GM19328 (cell line): ENCODE measurements around the gene HIRA.
"Not testable (repeated sequence)": the region's sequence is repeated elsewhere in the genome, so short reads cannot be mapped to it uniquely, and the experiment has no call there.

Experiments used
- ATAC-seq: cut with Tn5 transposase; IDR thresholded peaks from one replicate; pipeline ENCODE4 v1.9.1; 2021; ENCODE audit warnings: mild to moderate bottlenecking, moderate library complexity; ENCODE audit not compliant: unreplicated experiment

HIRA gene

DNA sequence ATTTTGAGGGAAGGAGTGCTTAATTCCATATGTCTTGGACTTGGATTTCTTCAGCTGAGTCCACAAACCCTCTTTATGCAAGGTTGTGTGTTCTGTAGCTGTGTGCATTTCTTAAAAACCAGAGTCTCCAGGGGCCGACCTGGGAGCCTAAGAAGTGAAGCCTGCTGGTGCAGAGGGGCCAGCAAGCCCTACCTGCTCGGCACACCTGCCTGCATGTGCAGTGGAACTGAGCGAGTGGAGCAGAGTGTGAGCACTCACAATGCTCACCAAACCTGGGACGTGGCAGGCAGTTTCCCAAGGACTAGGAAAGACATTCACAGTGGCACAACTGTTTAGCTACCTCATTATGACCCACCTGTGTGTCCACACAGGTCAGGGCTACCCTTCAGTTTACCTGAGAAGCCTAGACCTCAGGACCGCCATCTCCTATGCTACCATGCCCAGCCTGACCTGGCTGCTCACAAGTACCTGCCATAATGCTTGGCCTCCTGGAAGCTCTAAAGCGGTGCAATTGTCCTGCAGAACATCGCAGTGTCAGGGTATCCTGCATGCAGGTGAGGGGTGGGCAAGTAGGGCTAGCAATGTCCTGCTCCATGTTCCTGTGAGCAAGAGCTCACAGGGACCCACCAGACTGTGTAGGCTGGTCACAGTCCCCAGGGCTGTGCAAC lies 12.1 kb upstream of the HIRA start:
- ATAC-seq, result no peak

DNA sequence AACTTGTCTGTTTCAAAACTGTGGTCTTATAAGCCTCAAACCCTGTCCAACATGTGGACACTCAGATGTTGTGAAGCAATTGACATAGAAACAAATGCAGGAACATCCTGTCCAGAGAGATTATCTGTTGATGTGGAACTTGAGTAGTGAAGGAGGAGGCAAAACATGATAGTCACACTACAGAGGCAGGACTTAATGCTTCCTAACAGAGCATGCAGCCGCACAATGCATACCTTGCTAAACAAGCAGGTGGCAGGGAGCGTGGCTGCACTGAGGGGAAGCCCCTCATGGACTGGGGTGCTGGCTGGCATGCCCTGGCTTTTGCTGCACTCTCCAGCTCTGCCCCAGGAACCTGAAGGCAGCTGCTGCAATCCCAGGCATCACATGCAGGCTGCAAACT lies 10.6 kb upstream of the HIRA start:
- ATAC-seq, result no peak

- ATAC-seq, result no peak
These were observed 9.1 kb upstream of the HIRA start for GRCh38 chr22:19440411-19441195.

DNA sequence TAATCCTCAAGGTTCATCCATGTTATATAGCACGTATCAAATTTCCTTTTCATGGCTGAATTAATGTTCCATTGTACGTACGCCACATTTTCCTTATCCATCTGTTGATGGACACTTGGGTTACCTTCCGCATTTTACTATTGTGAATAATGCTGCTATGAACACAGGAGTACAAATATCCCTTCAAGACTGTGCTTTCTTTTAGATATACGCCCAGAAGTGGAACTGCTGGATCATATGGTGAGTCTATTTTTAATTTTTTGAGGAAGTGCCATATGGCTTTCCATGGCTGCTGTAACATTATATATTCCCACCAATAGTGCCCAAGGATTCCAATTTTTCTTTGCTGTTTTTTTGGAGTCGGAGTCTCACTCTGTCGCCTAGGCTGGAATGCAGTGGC lies 6.8 kb upstream of the HIRA start:
- ATAC-seq, result no peak

DNA sequence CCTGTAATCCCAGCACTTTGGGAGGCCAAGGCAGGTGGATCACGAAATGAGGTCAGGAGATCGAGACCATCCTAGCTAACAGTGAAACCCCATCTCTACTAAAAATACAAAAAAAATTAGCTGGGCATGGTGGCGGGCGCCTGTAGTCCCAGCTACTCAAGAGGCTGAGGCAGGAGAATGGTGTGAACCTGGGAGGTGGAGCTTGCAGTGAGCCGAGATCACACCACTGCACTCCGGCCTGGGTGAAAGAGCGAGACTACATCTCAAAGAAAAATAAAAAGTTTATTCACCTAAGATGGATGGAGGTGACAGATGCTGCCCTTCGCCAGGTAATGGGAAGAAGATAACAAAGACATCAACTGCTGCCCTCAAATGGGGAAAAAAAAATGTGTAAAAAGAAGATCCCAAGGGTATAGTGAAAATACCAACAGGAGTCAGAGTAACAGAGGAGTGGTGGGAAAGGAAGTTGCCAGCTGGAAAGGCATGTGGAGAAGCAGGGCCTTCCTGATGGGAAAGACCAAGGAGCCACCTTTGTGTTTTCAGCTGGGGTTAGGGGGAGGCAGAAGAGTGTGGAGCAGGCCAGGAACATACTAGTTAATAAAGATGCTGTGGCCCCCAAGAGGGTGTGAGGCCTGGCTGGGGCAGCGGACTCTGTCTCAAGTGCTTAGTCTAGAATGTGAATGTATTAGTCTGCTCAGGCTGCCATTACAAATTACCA lies 5.1 kb upstream of the HIRA start:
- ATAC-seq, result not testable (repeated sequence)

- ATAC-seq, result no peak
These were observed 3.5 kb upstream of the HIRA start for GRCh38 chr22:19434829-19435580.

DNA sequence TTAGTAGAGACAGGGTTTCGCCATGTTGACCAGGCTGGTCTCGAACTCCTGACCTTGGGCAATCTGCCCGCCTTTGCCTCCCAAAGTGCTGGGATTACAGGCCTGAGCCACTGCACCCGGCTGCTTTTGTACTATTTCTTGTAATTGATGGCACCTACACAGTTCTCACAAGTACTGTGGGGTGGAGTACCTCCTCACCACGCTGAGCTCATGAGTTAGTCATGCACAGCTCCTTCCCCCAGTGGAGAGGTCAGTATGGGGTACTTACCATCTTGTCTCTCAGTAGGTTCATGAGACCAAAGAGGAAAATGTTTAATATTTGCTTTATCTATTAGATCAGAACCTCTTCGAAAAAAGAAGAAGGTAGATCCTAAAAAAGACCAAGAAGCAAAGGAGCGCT lies 2.9 kb upstream of the HIRA start:
- no peak for ATAC-seq

GRCh38 chr22:19432133-19432851 lies 759 bp upstream of the HIRA start, which contains the start of gene MRPL40:
Gene MRPL40 (plus strand): TSS chr22:19432545. CDS start chr22:19432555, 10 bp downstream.
- peak; percentile 80 for ATAC-seq

DNA sequence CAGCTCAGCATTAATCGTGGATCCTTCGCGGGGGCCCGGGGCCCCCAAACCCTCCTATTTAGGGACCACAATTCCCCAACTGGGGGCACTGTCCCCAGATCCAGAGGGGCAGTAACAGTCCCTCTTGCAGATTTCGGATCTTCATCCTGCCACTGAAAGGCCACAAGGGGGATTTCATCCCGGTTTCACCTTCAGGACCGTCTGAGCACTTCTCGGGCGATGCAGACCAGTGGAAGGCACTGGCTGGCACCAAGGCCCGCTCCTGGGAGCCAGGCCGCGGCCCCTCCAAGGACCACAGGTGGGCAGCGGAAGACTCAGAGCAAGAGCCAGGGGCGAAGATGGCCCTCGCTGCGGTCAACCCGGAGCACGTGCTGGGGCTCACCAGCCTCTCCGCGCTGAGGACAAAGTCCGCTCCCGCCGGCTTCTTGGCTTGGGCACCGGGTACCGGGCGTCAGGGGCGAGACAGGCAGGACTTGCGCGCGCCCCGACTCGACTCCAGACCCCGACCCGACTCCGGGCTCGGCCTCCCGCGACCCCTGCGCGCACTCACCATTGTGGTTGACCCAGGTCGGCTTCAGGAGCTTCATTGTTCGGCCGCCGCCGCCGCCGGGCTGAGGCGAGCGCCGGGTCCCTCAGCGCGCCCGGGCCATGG lies 517 bp downstream of the HIRA start:
- no peak for ATAC-seq

GRCh38 chr22:19429950-19430889 lies 1.3 kb downstream of the HIRA start:
- no peak for ATAC-seq

- no peak for ATAC-seq
These were observed 7.4 kb downstream of the HIRA start for GRCh38 chr22:19424186-19424500.

DNA sequence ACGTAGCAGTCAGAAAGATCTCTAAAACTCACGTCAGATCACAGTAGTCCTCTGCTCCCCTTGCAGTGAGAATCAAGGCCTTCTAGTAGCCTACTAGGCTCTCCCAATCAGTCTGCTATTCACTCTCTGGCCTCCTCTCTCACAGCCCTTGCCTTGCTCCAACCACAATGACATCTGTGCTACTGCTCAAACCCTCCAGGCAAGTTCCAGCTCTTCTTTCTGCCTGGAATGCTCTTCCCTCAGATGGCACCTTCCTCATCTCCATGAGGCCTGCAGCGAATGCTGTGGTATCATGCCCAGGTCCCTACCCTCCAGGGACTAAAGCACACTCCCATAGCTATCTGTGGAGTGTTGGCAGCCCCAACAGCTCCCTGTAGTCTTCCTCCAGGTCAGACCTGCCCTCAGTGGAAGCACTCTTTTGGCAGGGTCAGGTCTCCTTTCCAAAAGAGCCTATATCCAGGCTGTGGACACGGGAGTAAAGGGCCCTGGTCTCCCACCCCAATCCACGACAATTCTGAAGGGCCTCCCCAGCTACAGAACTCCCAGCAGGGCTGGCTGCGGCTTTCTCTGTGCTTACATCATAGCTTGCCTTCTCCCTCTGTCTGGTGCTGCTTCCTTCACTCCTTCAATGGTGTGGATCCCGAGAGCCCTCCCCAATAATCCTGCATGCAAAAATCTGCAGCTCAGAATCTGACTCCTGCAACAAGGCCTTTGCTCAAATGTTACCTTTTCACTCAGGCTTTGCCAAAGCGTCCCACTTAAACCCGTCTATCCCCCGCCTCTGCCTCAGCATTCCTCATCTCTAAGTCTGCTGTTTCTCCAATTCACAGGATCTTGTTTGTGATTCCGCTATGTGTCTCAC lies 8.9 kb downstream of the HIRA start:
- no peak for ATAC-seq

- no peak for ATAC-seq
These were observed 11.2 kb downstream of the HIRA start for GRCh38 chr22:19420321-19420720.

- ATAC-seq, result no peak
These were observed 11.9 kb downstream of the HIRA start for GRCh38 chr22:19419464-19420178.

DNA sequence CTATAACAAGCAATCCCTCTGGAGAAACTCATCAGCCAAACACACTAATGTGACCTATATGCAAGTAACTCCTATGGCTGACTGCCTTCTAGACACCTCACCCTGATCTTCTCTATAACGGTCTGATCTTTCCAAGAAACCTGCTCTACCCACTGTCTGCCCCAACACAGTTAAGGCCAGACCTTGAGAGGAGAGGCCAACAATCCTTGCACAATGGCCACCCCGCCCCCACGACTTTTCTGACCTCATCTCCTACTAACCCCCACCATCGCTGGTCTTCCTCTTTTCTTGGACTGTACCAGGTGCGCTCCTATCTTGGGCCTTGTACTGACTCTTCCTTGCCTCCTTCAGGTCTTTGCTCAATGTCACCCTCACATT lies 12.5 kb downstream of the HIRA start:
- no peak for ATAC-seq

GRCh38 chr22:19412923-19413322 lies 18.6 kb downstream of the HIRA start:
- ATAC-seq, result no peak

DNA sequence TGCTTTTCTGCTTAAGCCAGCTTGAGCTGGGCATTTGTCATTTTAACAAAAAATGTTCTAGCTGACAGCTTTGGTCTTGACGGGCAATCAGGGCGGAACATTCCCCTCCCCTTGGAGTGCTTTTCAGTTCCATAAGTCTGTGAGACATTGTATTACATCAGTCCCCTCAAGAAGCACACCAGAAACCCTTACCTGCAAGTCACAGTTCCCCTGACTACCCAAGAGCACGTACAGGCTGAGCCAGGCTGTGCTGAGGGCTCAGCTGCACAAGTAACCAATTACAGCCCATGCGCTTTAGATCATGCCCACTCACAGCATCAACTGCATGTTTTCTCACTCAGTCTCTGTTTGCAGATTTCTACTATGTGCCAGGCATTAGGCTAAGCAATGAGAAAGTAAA lies 19.1 kb downstream of the HIRA start:
- ATAC-seq, result no peak

DNA sequence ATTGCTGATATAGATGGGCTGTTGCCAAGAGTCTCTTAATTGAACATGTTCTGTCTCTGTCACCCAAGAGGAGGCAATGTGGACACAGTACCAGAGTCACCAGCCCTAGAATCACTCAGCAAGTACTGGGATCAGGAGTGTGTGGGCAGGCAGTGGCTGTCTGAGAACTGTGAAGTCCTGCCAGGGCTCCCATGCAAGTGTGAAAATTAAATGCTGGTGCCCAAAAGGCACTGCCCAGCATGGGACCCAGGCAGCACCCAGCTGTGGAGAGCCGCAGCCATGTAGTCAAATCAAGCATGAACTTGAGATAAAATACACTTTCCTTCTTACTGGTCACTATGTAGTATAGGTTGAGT lies 19.9 kb downstream of the HIRA start:
- ATAC-seq, result no peak
